Measurements from ENCODE around the gene ADGRG7.
A peak's percentile ranks its signal among the peaks of the same experiment; 100 is the strongest.

Gene ADGRG7

DNA sequence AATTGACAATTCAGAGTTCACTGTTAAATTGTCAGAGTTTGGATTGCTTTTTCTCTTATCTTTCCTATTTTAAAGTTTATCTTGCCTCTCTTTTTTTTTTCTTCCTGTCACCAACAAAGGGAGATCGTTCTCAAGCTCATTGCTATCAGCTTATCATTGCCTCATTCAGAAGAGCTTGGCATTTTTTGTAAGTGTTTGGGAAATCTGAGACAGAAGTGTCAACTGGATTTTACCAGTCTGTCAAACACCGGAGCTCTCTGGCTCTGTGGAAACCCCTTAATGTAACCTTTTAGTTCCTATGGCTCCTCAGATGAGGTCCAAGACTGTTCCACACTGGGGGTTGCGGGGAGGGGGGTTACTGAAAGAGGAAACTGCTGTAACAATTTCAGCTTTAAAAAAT, 89.3 kb downstream of the ADGRG7 start:
- DNase-seq (ENCODE audit: low read depth in 2 of 2) = no peak

DNA sequence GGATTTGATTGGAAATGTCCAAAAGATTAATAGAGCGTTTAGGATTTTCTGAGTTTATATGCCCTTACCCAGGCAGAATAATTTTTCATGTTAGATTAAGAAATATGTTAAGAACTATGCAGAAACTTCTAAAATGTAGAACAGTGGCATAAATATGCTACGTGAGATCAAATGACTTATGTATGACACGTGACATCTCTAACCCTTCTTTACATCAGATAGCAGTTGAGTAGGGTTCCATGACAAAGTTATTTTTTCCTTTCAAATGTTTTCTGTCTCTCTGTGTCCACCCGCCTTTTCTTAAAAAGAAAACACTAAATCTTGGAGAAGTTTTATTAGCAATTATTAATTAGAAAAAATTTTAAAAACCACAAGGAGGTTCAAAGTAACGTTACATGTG, 91.3 kb downstream of the ADGRG7 start:
- DNase-seq (ENCODE audit: low read depth in 2 of 2) = no peak

DNA sequence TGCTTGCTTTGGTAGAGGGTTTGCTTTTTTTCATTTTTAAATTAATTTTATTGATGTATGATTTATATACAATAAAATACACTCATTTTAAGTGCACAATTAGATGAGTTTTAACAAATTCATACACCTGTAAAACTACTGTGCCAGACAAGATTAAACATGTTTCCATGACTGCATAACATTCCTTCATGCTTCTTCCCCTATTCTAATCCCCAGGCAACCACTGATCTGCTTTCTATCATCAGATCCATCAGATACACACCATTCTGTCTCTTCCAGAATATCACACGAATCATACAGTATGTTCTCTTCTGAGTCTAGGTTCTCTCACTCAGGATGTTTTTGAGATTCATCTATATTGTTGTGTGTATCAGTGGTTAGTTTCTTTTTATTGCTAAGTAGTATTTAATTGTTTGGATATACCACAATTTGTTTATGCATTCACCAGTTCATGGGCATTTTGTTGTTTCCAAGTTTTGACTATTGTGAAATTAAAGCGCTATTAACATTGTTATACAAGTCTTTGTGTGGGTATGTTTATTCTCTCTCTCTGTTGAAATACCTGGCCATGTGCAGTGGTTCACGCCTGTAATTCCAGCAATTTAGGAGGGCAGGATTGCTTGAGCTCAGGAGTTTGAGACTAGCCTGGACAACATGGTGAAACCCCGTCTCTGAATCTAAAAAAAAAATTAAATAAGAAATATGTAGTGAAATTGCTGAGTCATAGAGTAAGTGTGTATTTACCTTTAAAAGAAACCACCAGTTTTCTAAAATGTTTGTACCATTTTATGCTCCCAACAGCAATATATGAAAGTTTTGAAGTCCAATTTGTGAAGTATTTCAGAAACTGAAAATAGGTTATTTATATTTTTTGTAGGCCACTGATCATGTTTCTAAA, 92.9 kb downstream of the ADGRG7 start:
- DNase-seq (ENCODE audit: low read depth in 2 of 2) = no peak

DNA sequence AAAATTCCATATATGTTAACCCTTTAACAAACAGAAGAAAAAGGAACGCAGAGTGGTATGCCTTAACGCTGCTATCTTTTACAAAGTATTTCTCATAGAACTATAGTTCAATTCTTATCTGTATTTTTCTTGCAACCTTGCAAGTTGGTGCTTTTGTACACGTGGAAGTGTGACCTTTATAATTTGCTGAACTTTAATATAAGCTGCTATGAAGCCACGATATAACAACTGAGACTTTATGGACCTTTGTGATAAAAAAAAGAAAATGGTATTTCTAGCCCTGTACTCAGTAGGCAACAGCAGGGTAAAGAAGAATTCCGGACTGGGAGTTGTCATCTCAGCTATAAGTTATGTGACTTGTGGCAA, 93.6 kb downstream of the ADGRG7 start:
- DNase-seq (ENCODE audit: low read depth in 2 of 2) = no peak

DNA sequence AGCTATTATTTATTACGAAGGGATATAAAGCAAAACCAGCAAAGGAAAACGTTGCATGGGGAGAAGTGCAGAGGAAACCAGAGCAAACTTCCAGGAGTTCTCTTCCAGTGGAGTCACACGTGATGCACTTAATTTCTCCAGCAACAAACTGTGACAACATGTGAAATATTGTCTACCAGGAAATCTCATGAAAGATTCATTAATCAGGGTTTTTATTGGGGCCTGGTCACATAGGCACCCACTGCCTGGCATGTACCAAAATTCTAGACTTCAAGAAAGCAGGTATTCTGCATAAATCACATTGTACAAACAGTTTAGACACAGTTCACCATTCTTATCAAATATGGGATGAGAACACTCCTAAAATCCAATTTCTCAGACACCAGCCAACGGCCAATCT, 94.5 kb downstream of the ADGRG7 start:
- no peak for DNase-seq (ENCODE audit: low read depth in 2 of 2)

DNA sequence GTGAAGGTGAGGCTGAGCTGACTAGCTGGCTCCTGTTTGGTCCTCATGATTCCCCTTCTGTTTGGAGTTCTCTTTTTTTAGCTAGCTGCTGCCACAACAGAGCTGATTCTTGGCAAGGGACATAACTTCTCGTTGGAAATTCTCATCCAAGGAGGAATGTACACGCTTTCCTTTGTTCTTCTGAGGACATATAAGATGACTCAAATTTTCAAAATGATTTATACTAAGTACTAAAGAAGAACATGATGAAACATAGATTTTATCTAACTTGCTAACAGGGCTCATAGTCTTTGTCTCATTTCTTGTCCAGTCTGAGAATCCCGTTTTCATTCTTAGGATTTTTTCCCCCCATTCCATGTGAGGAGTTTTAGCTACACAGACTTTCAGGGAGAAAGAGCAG, 97.0 kb downstream of the ADGRG7 start:
- no peak for DNase-seq (ENCODE audit: low read depth in 2 of 2)

DNA sequence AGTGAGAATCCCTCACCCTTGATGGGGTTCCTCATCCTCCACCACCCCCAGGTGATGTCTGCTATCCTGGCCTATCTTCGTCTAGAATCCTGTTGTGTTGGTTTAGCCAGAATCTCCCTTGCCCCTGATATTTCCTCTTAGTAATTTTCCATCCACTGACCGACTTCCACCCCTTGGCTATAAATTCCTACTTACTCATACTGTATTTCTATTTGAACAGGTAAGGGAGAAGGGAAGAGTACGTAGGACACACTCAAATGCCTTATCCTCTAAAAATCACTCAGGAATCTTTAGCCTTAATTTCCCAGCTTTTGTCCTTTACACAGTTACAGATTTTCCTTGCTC, 99.2 kb downstream of the ADGRG7 start:
- no peak for DNase-seq (ENCODE audit: low read depth in 2 of 2)

DNA sequence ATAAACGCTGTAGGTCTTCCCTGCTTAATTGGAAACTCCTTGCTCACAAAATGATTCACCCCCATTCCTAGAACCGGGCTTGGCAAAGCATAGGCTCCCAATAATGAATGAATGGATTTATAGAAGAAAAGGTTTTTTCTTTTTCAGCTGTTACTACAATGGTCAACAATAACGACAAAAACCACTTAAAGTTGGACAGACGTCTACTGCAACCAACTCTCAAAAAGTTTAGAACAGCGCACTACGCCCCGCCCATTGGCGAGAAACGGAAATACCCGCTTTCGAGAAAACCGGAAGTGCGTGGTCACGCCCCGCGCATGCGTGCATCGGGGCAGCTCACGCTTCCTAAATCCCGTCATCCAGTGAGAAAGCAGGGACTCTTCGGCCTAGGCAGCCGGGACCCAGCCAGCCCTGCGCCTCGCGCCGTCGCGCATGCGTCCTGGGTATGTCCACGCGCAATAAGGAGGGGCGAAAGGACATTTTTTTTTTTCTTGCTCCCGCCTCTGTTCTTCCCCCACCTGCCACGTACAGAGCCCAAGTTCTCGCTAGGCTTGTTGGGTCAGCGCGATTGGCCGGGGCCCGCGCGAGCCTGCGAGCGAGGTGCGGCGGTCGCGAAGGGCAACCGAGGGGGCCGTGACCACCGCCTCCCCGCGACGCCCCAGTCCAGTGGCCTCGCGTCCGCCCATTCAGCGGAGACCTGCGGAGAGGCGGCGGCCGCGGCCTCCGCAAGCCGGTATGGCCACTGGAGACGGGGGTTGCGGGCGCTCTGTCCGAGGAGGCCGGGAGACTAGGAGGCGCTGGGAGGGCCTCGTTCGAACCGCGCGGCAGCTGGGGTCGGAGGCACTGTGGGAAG, 99.8 kb downstream of the ADGRG7 start, which contains the start of gene TFG:
TFG (plus strand) TSS at position 506 of the 853 bp plus-strand sequence. CDS start 4,192 bp downstream, outside the sequence.
- DNase-seq (ENCODE audit: low read depth in 2 of 2) = peak; percentile 94 to 96

DNA sequence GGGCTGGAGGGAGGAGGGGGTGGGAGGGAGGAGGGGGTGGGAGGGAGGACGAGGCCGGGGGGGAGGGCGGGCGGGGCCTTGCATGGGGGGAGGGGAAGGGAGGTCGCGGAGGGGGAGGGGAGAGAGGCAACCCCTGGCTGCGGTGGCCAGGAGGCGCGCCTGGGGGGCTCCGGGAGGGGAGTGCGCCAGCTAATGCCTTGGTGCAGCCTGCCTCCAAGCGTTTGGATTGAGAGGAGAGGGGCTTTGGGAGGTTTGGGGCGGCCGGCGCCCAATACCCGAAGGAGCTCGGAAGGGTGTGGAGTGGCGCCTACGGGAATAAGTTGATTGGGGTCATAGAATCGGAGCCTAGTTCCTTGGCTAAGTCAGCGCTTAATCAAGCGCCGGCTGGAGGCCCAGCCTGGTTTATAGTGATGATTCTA, 100.5 kb downstream of the ADGRG7 start:
- peak in 1 of 2 donors; percentile 13 for DNase-seq (ENCODE audit: low read depth in 2 of 2)

DNA sequence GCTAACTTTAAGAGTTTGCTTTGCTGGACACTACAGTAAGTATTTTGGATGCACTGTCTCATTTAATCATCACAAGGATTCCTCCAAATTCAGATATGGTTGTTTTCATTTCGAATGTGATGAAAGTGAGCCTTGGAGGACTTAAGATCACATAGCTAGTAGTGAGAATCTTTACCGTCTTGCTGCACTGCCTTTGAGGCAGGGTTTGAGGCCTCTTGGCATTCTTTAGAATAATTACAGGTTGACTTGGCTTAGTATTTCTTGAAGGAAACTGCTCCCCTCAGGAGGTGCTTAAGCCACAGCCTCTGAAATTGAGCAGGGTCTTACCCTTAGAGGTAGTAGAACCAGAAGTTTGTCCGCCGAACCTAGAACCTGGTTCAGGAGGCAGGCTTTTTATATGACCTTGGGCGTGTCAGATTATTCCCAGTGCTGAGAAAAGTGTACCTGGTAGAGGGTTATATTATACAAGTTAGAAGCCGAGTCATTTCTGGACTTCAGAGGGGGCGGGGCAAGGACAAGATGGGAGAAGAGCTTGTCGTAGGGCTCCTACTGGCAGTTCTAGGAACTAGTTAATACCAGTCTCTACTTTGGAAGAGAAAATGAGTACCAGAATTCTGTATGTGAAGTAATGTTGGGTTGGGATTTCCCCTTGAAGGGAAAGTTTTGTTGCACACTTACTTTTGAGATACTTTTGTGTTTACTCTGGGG, 101.0 kb downstream of the ADGRG7 start:
- peak; percentile 48 to 74 for DNase-seq (ENCODE audit: low read depth in 2 of 2)

DNA sequence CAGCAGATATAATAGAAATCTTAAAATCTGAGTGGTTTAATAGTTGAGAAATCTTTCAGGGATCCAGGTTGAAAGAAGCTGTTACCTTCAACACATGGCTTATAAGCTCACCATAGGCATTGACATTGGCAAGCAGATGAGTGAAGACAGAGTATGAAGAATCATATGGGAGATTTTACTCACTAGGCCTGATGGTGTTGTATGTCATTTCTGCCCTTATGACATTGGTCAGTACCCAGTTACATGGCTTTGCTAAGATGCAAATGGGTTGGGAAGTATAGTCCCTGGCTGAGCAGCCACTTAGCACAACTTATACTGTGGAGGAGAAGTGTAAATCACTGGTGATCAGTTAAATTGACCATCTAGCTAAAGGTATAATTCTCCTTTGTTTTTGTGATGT, 105.8 kb downstream of the ADGRG7 start:
- no peak for DNase-seq (ENCODE audit: low read depth in 2 of 2)

DNA sequence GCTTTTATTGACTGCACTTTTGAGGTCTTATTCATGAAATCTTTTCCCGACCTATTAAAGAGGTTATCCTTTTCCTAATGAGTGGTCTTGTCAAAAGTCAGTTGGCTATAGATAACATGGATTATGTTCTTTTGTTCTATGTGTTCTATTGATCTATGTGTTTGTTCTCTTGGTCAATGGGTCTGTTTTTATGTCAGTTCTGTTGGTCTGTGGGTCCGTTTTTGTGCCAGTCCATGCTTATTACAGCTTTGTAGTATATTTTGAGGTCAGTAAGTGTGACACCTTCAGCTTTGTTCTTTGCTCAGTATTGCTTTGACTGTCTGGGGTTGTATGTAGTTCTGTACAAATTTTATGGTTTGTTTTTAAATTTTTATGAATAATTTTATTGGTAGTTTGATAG, 107.7 kb downstream of the ADGRG7 start:
- DNase-seq (ENCODE audit: low read depth in 2 of 2) = no peak

DNA sequence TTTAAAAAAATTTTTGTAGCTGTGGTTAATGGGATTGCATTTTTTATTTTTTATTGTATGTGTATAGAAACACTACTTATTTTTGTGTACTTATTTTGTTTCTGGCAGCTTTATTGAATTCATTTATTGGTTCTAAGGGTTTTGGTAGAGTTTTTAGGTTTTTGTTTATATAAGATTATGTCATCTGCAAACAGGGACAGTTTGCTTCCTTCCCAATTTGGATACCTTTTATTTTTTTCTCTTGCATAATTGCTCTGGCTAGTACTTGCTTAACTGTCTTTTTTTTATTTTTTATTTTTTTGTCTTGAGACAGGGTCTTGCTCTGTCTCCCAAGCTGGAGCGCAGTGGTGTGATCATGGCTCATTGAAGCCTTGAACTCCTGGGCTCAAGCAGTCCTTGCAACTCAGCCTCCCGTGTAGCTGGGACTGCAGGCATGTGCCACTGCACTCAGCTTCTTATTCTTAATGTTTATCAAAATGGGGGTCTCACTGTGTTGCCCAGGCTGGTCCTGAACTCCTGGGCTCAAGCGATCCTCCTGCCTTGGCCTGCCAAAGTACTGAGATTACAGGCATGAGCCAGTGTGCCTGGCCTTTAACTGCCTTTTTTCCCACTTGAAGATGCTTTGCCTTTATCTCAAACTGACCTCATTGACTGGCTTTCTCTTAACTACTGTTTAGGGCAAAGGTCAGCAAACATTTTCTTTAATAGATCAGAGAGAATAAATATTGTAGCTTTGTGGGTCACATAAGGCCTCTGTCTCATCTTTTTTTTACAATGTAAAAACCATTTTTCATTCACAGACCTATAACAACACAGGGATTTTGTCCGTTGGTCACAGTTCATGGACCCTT, 108.5 kb downstream of the ADGRG7 start:
- no peak for DNase-seq (ENCODE audit: low read depth in 2 of 2)

DNA sequence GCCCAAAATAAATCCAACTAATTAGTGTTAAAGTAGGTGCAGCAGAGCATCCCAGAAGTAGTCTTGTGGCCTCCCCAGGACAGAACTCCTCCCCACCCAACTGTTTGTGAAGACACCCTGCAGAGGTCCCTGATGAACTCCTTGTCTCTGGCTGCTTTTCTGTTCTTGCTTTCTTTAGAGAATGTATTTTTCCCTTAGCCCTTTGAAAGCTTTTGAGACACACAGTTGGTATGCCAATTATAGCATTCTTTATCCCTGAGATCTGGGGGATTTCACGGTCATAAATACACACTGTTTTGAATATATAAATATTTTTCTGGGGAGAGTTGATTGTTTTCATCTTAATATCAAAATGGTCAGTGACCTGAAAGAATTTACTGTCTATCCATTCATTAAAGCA, 109.7 kb downstream of the ADGRG7 start:
- DNase-seq (ENCODE audit: low read depth in 2 of 2) = no peak

DNA sequence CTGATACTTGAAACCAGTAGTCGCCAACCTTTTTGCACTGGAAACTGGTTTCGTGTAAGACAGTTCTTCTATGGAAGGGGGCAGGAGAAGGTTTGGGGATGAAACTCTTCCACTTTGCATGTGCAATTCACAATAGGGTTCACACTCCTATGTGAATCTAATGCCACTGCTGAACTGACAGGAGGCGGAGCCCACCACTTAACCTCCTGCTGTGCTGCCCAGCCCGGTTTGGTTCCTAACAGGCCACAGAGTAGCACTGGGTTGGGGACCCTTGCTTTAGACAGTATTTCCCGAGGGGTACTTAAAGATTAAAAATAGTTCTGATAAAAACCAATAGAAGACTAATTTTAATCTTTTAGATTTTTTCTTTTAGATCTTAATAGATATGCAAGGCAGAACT, 111.0 kb downstream of the ADGRG7 start:
- no peak for DNase-seq (ENCODE audit: low read depth in 2 of 2)

DNA sequence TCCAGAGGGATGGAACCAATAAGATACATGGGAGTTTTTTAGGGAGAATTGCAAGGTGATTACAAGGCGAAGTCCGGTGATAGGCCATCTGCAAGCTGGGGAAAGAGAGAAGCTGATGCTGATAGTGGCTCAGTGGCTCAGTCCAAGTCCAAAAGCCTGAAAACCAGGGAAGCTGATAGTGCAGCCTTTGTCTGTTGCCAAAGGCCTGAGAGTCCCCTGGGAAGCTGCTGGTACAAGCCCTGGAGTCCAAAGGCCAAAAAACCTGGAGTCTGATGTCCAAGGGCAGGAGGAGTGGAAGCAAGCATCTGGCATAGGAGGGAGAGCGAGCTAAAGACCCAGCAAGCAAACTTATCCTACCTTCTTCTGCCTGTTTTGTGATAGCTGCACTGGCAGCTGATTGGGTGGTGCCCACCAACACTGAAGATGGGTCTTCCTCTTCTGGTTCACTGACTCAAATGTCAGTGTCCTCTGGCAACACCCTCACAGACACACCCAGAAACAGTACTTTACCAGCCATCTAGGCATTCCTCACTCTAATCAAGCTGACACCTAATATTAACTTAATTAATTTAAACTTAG, 116.6 kb downstream of the ADGRG7 start:
- DNase-seq (ENCODE audit: low read depth in 2 of 2) = no peak

DNA sequence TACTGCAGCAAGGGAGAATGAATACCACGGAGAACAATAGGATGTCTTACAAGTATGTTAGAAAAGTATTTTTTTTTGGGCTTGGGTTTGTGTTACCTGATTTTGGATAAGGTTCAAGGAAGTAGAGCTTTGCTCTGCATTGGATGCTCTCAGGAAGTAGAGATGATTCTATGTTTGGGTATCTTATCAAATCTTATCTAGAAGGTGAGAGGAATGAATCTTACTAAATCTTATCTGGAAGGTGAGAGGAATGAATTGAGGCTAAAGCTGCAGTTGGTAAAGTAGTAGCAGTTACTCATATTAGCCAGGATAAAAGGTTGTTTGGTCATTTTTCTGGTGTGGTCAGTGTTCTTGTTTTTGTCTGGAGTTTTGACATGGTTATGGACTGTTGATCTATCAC, 117.3 kb downstream of the ADGRG7 start:
- no peak for DNase-seq (ENCODE audit: low read depth in 2 of 2)

DNA sequence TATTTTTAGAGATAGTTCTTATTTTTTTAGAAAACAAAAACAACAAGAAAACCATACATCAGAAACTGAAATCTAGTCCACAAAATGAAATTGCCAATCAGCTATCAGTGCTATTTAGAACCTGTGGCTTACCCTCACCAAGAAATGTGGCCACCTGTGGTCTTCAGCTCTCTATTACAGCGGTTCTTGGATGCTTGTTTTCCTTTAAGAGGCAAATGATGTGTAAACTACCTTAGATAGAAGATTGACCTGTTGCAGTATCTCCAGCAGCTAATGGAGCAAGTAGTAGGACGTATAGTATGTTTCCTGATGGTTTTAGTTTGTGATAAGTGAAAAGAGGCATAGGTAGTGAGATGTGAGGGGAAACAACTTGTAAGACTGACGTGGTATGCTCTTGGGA, 121.1 kb downstream of the ADGRG7 start:
- DNase-seq (ENCODE audit: low read depth in 2 of 2) = no peak

DNA sequence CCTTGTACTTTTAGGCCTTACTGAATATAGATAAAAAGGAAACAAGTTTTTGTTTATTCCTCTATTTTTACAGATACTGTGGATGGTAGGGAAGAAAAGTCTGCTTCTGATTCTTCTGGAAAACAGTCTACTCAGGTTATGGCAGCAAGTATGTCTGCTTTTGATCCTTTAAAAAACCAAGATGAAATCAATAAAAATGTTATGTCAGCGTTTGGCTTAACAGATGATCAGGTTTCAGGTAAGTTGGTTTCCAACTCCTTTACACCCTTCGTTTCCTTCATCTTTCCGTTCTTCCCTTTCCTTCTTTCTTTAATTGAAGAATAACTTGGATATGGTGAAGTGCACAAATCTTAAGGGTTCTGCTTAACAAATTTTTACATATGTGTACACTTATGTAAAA, 123.0 kb downstream of the ADGRG7 start:
- DNase-seq (ENCODE audit: low read depth in 2 of 2) = no peak

DNA sequence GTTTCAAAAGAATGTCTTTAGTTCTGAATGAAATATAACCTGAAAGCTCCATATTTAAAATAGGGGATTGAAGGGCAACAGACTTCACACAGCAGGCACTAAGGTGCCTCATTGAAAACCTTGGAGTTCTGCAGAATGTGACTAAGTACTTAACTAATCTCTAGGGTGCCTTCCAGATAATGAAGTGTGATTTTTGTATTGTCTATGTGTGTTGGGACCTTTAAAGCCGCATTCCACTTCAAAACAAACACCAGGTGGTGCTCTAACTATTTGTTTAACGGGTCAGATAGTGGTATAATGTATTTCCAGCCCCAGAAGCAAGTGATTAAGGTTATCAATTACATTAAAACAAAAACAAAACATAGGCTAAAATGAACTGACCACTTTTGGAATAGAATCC, 127.9 kb downstream of the ADGRG7 start:
- no peak for DNase-seq (ENCODE audit: low read depth in 2 of 2)

DNA sequence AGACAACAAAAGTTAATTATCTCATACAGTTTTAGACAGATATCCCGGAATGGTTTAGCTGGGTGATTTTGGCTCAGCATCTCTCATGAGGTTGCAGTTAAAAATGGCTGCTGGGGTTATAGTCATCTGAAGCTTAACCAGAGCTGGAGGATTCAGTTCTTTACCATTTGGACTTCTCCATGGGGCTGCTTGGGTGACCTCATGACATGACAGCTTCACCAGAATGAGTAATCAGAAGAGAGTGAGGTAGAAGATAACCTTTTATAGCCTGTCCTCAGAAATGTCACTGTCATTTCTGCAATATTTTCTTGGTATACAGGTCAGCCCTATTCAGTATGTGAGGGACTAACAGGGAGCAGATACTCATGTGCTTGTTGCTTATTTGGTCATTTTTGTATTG, 130.8 kb downstream of the ADGRG7 start:
- DNase-seq (ENCODE audit: low read depth in 2 of 2) = no peak
